ENCODE results near the gene PIGBOS1. TPM values are rescaled to one million over a fixed set of nuclear protein-coding genes. Genes with fewer than 3 reads are reported as not detected.
"Not testable (repeated sequence)": the region's sequence is repeated elsewhere in the genome, so short reads cannot be mapped to it uniquely, and the experiment has no call there.

Gene PIGBOS1
- total and polyA plus RNA-seq, 2 experiments from 2014 or later = 13.4 to 16.8 TPM

GRCh38 chr15:55288006-55288717, 30.8 kb downstream of the PIGBOS1 start:
- H3K79me2 ChIP-seq (ENCODE audit: insufficient read depth) = peaks cover 35% of the 10 kb centered on the region
- no peak for DNase-seq
- in situ Hi-C loops (cut with MboI) = no loop called here
- H3K4me3 ChIP-seq = peak overlapping the region; percentile 86
- no peaks in the 10 kb centered on the region for H3K27me3 ChIP-seq (replicated peaks; ENCODE audit: insufficient read depth)
- H3K4me1 ChIP-seq (ENCODE audit: insufficient read depth) = 0 out of 2 replicates have a peak, but pooled peaks cover 3% of the 10 kb centered on the region
- H3K4me2 ChIP-seq (ENCODE audit: unreplicated experiment) = peak overlapping the region; percentile 78
- H3F3A ChIP-seq (ENCODE audit: insufficient read depth) = no peaks in the 10 kb centered on the region; the same call in 1 of the 2 replicates
- H3K36me3 ChIP-seq (ENCODE audit: low read depth) = no peaks in the 10 kb centered on the region
- no peaks in the 10 kb centered on the region for H3K9me3 ChIP-seq (ENCODE audit: low read depth)
- peak overlapping the region; percentile 90 for H3K9ac ChIP-seq
- H3K27ac ChIP-seq = no peak overlapping the region
- H4K20me1 ChIP-seq (ENCODE audit: insufficient read depth) = no peaks in the 10 kb centered on the region
- 93 to 94% methylated on average over 8 of the region's 8 CpGs for WGBS, 2 experiments (ENCODE audit: low coverage in 1 of 2, low lambda C conversion rate in 2 of 2, missing lambda C conversion rate in 2 of 2)
- TF ChIP-seq EZH2 (IDR thresholded peaks at IDR 0.05; ENCODE audit: insufficient read depth, poor library complexity, severe bottlenecking) (no peak), EZH2phosphoT487 (IDR thresholded peaks at IDR 0.05; ENCODE audit: insufficient read depth, low read depth) (no peak)
- no peaks in the 10 kb centered on the region for H3K9me2 ChIP-seq (ENCODE audit: insufficient read depth)
- no peak overlapping the region for H2AFZ ChIP-seq

DNA sequence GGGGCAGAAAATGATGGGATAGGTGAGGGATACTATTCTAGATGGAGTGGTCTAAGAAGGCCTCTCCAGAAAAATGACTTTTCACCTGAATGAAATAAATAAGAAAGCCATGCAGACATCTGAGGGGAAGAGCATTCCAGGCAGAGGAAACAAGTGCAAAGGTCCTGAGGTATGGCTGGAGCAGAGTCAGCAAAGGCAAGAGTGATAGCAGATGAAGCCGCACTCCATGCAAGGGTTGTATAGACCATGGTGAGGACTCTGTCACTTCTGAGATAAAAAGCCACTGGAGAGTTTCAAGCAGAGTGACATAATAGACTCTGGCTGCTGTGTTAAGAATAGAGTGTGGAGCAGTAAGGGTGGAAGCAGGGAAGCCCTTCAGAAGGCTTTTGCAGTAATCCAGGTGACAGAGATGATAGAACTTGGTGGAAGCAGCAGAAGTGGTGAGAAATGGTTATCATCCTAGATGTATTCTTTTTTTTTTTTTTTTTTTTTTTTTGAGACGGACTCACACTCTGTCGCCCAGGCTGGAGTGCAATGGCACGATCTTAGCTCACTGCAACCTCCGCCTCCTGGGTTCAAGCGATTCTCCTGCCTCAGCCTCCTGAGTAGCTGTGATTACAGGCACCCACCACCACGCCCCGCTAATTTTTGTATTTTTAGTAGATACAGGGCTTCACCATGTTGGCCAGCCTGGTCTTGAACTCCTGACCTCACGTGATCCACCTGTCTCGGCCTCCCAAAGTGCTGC, 32.3 kb downstream of the PIGBOS1 start:
- Histone ChIP-seq H3F3A (ENCODE audit: insufficient read depth) (peaks cover 14% of the 10 kb centered on the region), H3K79me2 (ENCODE audit: insufficient read depth) (peaks cover 35% of the 10 kb centered on the region), H3K4me1 (ENCODE audit: insufficient read depth) (peaks cover 16% of the 10 kb centered on the region)
- H4K20me1 ChIP-seq (ENCODE audit: insufficient read depth); H3K9me3 ChIP-seq (ENCODE audit: low read depth); H3K9ac ChIP-seq; H3K9me2 ChIP-seq (ENCODE audit: insufficient read depth); in situ Hi-C loops (cut with MboI); H2AFZ ChIP-seq; H3K27ac ChIP-seq; H3K36me3 ChIP-seq (ENCODE audit: low read depth); H3K27me3 ChIP-seq (replicated peaks; ENCODE audit: insufficient read depth); H3K4me3 ChIP-seq; DNase-seq; H3K4me2 ChIP-seq (ENCODE audit: unreplicated experiment): not testable (repeated sequence)
- WGBS, 2 experiments (ENCODE audit: low coverage in 1 of 2, low lambda C conversion rate in 2 of 2, missing lambda C conversion rate in 2 of 2) = 97% methylated on average over 9 to 10 of the region's 10 CpGs

GRCh38 chr15:55284426-55284825, 34.5 kb downstream of the PIGBOS1 start:
- Histone ChIP-seq H3K27me3 (replicated peaks; ENCODE audit: insufficient read depth) (no peaks in the 10 kb centered on the region), H3K27ac (no peak overlapping the region), H3K4me1 (ENCODE audit: insufficient read depth) (peaks cover 24% of the 10 kb centered on the region), H3K9me2 (ENCODE audit: insufficient read depth) (no peaks in the 10 kb centered on the region), H3K9ac (no peak overlapping the region), H3K36me3 (ENCODE audit: low read depth) (no peaks in the 10 kb centered on the region), H3K4me2 (ENCODE audit: unreplicated experiment) (no peak overlapping the region), H3K9me3 (ENCODE audit: low read depth) (no peaks in the 10 kb centered on the region), H2AFZ (no peak overlapping the region), H3K4me3 (no peak overlapping the region), H3F3A (ENCODE audit: insufficient read depth) (peaks cover 32% of the 10 kb centered on the region), H4K20me1 (ENCODE audit: insufficient read depth) (no peaks in the 10 kb centered on the region), H3K79me2 (ENCODE audit: insufficient read depth) (peaks cover 41% of the 10 kb centered on the region)
- no peak for DNase-seq
- no peak for TF ChIP-seq EZH2phosphoT487 (IDR thresholded peaks at IDR 0.05; ENCODE audit: insufficient read depth, low read depth)
- TF ChIP-seq EZH2 (IDR thresholded peaks at IDR 0.05; ENCODE audit: insufficient read depth, poor library complexity, severe bottlenecking) = no peak
- in situ Hi-C loops (cut with MboI) = no loop called here
- WGBS, 2 experiments (ENCODE audit: low coverage in 1 of 2, low lambda C conversion rate in 2 of 2, missing lambda C conversion rate in 2 of 2) = 97 to 100% methylated on average over 1 of the region's 1 CpG

DNA sequence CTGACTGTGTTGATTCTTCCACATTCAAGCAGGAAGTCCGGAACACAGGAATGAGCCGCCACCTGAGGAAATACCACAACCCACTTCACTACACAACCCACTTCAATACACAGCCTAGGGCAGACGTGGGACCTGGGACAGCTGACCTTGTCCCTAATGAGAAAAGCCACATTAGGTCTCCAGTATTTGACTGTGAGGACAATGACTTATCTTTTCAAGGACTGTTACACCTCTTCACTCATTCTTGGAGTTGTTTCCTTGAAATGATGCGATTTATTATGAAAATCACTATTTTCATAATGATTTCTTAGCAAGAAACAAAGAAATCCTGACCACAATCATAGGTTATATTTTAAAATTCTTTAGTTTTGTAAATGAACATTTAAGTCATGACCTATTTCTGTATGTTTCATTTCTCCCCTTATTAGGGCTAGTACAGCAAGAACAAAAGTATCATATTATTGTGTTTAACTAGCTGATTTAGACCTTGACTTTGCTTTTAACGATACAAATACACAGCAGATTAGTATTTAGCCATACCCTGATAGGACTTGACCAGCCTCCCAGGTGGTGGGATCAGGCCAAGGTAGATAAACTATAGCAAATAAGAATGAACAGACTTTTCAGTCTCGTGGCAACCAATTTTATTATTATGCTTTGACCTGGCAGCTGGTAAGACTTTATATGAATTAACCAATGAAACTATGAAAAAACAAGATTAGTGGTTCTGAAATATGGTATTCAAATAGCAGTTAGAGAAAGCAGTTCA, 35.4 kb downstream of the PIGBOS1 start:
- H3K27ac ChIP-seq = no peak overlapping the region
- TF ChIP-seq EZH2phosphoT487 (IDR thresholded peaks at IDR 0.05; ENCODE audit: insufficient read depth, low read depth) = no peak
- in situ Hi-C loops (cut with MboI) = no loop called here

More for the DNA sequence above, 35.4 kb downstream of the PIGBOS1 start:
- no peaks in the 10 kb centered on the region for H3K9me2 ChIP-seq (ENCODE audit: insufficient read depth)
- H3K4me2 ChIP-seq (ENCODE audit: unreplicated experiment) = no peak overlapping the region
- H3K4me1 ChIP-seq (ENCODE audit: insufficient read depth) = peaks cover 24% of the 10 kb centered on the region
- DNase-seq = no peak
- H2AFZ ChIP-seq = no peak overlapping the region
- H3K9me3 ChIP-seq (ENCODE audit: low read depth) = no peaks in the 10 kb centered on the region
- H3K4me3 ChIP-seq = no peak overlapping the region
- H3K27me3 ChIP-seq (replicated peaks; ENCODE audit: insufficient read depth) = no peaks in the 10 kb centered on the region
- no peak overlapping the region for H3K9ac ChIP-seq
- H3K36me3 ChIP-seq (ENCODE audit: low read depth) = no peaks in the 10 kb centered on the region
- peaks cover 37% of the 10 kb centered on the region for H3K79me2 ChIP-seq (ENCODE audit: insufficient read depth)
- H3F3A ChIP-seq (ENCODE audit: insufficient read depth) = peaks cover 41% of the 10 kb centered on the region
- 98% methylated on average over 6 of the region's 6 CpGs for WGBS, 2 experiments (ENCODE audit: low coverage in 1 of 2, low lambda C conversion rate in 2 of 2, missing lambda C conversion rate in 2 of 2)
- H4K20me1 ChIP-seq (ENCODE audit: insufficient read depth) = 0 out of 2 replicates have a peak, but pooled peaks cover 4% of the 10 kb centered on the region
